Stimulated activated CD4-positive, alpha-beta T cell treated with anti-CD3 and anti-CD28 coated beads, Interleukin-15, amount 100 ng/mL, for 1 hour (primary cell): Measurements from ENCODE around the gene LAMA5.
"Not testable (repeated sequence)": the region's sequence is repeated elsewhere in the genome, so short reads cannot be mapped to it uniquely, and the experiment has no call there.

Experiments used
- DNase-seq, 2 donors: peaks; one replicate each; pipeline ENCODE4 v3.0.0-alpha.2; 2020; ENCODE audit warnings: low read depth in 1 of 2, low spot score in 1 of 2

LAMA5 gene

GRCh38 chr20:62388839-62389600 is 21.9 kb upstream of the LAMA5 start:
- no peak for DNase-seq

DNA sequence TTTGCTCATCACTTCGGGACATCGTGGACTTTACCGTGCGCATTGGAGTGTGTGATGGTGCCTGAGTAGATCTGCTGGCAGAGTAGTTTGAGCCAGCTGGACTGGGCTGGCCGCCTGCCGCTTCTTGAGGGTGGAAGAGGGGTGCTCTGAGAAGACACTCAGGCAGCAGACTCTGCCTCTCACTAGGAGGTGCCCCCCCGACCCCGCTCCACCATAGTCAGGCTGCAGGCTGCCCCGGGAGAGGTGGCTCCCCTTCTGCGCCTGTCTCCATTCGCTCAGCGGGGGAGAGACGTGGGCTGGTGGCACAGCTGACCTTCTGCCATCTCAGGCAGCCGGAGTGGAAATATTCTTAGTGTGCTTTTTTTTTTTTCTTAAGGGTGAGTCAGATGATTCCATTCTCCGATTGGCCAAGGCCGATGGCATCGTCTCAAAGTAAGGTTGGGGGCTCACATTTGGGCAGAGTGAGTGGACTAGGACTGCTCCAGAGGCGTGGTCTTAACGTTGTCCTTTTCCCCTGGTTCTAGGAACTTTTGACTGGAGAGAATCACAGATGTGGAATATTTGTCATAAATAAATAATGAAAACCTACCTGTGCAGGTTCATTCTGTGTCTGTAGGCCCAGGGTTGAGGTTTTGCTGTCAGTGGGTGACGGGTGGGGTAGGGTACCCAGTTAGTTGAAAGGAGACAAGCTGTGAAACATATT is 21.0 kb upstream of the LAMA5 start:
- no peak for DNase-seq

DNA sequence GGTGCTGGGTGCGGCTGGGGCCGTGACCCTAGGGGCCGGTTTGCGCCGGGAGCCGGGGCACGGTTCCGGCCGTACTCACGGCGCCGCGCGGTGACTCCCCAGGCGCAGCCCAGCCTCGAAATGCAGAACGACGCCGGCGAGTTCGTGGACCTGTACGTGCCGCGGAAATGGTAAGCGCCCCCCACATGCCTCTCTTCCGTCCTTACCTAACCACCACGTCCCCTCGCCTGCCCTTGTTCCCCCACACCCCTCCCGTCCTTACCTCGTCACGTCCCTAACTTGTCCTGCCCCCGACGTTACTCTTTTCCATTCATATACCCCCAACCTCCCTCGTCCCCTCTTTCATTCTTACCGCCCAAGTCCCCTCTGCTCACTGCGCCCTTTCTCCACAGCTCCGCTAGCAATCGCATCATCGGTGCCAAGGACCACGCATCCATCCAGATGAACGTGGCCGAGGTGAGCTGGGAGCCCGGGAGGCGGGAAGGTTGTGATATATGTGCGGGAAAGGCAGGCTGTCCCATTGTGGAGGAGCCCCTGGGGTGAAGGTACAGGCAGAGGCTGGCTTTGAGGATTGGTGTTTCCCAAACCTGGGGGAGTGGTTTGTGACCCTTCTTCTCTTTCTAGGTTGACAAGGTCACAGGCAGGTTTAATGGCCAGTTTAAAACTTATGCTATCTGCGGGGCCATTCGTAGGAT is 20.3 kb upstream of the LAMA5 start:
- no peak for DNase-seq

DNA sequence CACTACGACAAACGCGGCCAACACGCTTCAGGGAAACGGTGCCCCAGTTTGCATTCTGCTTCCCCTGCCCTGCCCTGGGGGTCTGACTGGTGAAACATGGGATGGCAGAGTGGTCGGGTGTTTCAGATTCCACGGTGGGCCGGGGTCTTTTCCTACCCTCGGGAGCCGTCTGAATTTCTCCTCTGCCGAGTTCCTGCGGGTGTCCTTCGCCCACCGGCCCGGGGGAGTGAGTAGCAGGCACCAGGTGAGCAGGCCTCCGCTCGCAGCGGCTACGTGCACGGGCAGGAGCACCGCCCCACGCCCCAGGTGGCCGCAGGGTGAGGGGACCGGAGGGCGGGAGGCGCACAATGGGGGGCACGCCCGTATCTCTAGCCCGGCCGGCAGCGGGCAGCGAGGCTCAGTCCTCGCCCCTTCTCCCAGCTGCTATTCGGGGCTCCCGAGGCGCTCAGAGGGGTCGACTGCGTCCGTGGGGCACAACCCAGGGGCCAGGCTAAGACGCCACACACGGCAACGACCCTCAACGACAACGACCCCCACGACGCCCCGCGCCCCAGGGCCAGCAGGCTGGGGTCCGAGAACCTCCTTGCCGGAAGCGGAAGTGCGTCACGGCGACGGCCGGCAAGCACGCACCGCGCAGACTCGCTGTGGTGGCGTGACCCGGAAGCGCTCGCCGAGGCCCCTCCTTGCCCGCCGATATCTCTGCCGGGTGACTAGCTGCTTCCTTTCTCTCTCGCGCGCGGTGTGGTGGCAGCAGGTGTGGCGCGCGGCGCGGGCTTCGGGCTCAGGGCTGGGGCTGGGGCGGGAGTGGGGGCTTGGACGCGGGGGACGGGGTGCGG is 19.5 kb upstream of the LAMA5 start, which contains the start of gene RPS21:
Gene RPS21, plus strand, starts transcription at position 721 of the 836 bp plus-strand sequence. CDS start 236 bp downstream, outside the sequence.
- DNase-seq = peak; percentile 80 to 90

GRCh38 chr20:62382306-62383198 is 15.4 kb upstream of the LAMA5 start:
- peak; percentile 50 to 67 for DNase-seq

DNA sequence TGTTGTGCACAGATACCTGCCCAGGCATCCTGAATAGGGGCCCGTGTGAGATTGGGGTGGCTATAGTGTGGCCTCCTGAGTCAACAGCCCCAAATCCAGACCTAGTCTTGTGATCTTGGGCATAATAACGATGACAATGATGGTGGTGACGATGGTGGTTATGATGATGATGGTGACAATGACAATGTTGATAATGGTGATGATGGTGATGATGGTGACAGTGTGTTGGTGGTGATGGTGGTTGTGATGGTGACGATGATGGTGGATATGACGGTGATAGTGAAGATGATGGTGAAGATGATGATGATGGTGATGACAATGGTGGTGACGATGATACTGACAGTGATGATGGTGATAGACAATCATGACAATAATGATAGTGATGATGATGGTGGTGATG is 14.7 kb upstream of the LAMA5 start:
- DNase-seq = no peak

DNA sequence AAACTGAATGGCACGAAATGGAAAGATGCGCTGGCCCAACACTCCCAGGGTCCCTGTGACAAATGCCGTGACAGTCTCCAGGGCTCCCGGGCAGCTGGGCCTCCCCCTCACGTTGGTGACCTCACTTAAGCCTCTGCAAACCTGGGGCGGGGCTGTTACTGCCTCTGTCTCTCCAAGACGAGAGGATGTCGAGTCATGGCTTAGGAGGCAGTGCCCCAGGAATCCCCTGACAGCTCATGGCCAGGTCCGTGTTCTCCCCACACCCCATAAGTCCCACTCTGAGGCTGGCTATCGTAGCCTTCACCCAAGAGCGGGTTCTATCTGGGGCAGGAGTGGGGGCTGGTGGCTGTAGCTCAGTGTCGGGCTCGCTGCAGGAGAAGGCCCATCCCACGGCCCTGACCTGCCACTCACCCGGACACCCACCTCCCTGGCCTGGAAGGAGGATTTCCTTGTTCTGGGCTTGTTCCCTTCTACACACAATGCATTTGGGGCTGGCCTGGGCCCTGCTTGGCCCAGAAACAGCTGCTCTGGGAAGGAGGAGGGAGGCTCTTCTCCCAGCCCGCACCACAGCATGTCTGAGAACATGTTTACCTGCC is 14.2 kb upstream of the LAMA5 start:
- no peak for DNase-seq

GRCh38 chr20:62378215-62378614 is 11.1 kb upstream of the LAMA5 start:
- no peak for DNase-seq

DNA sequence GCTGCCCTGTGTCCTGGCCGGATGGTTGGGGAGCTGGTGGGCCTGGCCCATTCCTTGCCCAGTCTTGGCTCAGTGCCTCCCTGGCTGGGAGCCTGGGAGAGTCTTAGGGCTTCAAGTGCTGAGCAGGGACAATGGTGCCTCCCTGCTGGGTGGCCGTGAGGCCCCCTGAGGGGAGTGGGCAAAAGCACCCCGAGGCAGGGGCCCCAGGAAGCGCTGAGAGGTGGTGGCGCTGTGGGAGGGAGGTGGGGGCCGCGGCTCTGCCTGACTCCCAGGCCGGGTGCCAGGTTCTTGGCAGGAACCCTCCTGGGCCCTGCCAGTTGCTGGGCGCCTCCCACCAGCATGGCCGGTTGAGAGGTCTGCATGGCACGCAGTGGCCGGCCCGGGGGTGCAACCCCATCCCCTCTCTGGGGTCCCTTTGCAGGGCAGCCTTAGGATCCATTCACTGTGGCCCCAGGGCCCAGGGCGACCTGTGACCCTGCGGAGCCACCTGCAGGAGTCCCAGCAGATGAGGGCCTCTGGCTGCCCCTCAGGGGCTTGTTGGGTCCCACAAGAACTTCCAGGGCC is 10.6 kb upstream of the LAMA5 start:
- no peak for DNase-seq

DNA sequence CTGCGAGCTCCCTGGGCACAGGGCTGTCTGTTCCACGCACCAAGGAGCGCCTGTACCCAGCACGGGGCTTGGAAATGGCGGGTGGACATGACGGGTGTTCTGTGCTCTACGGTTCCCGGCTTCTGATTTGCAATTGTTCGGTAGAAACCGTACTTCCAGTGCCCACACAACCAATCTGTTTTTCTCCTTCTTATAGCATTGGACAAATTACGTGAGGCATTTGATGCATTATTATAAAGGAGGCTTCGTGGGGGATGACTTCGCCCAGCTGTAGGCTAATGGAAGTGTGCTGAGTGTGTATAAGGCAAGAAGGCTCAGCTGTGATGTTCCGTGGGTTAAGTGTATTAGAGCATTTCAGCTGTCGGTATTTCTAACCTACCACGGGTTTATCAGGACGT is 10.0 kb upstream of the LAMA5 start:
- no peak for DNase-seq

DNA sequence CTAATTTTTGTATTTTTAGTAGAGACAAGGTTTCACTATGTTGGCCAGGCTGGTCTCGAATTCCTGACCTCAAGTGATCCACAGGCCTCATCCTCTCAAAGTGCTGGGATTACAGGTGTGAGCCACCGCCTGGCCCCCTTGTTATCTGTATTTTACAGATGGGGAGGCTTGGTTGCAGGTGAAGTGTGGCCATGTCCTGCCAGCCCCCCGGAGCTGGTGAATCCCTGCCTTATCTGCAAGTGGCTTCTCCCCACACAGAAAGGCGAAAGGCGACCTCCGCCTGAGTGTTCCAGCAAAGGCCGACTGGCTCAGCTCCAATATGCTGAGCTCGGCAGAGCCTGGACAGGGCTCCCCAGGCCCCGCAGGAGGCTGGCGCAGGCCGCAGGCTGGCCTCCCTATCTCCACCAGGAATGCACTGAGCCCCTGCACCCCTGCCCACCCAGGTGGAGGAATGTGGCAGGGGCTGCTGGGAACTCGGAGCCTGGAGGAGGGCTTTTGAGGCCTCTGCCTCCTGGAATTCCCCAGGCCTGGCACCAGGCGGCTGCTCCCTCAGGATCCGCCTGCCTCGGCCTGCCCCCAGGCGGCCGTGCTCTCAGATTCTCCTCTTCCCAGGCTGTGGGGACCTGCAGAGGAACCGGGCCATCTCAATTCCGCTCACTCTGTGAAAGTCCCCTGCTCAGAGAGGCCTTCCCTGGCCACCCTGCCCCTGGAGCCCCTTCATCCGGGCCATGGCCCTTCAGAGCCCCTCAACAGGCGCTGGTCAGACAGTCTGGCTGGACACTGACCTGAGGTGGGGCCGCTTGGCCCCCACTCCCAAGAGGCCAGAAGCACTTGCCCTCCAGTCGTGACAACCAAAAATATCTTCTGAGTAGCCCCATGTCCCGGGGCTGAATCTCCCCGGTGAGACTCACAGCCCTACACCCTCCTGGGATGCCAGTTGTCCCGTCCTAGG is 9.3 kb upstream of the LAMA5 start:
- DNase-seq = no peak

DNA sequence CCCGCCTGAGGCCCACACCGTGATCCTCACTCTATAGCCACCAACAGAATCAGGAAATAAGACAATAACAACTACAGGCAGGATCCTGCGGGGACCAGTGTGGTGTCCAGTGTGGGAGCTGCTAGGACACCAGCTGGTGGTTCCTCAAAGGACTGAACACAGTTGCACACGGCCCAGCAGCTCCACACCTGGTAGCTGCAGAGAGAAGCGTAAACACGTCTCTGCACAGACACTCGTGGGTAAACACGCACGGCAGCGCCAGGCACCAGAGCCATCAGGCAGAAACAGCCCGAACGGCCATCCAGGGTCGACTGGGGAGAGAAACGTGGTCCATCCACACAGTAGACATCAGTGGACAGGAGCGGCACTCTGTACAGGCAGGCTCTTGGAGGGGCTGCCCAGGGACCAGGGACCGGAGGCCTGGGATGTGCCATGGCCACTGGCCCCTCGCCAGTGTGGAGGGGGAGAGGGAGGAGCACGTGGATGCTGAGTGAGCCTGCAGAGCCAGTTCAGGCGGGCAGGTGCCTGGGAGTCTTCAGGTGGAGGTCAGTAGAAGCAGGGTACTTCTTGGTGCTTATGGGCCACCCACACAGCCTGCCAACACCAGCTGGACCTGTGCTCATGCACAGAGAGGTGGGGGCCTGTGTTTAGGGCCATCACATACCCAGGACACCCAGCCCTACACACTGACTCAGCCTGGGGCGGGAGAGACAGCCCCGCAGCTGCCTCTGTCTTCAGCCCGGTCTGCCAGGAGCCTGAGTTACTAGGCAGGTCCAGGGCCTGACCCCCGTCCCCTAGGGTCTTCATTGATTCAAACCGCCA is 7.4 kb upstream of the LAMA5 start:
- DNase-seq = no peak

DNA sequence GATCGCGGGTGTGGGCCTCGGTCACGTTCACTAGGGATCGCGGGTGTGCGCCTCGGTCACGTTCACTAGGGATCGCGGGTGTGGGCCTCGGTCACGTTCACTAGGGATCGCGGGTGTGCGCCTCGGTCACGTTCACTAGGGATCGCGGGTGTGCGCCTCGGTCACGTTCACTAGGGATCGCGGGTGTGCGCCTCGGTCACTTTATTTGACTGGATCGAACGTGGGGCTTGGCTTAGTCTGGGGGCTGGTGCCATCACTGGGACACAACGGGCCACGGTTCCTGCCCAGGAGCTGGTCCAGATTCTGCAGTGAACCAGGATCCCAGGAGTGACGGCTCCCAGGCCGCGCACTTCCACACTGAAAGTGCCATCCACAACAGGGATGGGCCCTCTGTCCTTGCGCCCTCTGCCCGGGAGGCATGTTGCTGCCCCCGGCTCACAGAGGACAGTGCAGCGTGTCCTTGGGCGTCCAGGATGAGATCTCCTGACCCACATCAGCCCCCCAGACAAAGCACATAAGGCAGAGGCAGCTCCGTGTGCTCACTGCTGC is 6.6 kb upstream of the LAMA5 start:
- not testable (repeated sequence) for DNase-seq

- DNase-seq = no peak
Measured at GRCh38 chr20:62372042-62372993, 5.2 kb upstream of the LAMA5 start.

DNA sequence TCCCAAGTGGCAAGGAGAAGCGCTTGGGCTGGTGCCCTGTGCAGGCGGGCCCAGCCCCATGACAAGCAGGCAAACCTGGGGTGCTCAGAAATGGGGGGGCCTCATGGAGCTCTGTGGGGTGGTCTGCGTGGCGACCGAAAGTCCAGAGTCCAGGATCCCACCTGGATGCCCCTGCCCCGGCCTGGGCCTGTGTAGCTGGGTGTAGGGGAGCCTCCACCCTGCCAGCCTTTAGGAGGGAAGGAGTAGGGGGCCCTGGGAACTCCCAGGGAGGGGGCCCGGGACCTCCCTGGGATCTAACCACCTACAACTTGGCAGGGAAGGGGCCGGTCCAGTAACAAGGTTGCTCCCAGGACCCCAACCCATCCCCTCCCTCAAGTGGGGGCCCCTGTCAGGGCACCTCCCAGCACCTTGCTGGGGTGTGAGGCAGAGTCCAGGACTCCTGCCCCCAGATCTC is 4.5 kb upstream of the LAMA5 start:
- no peak for DNase-seq
